ENCODE results near the gene CXCR6. TPM values are rescaled to one million over a fixed set of nuclear protein-coding genes. Genes with fewer than 3 reads are reported as not detected.
A peak's percentile ranks its signal among the peaks of the same experiment; 100 is the strongest.

The CXCR6 gene
- total and polyA plus RNA-seq, 2 of the 13 experiments (the other 11 are each of a cell fraction or from before 2014, with no cell fraction given) = not detected

DNA sequence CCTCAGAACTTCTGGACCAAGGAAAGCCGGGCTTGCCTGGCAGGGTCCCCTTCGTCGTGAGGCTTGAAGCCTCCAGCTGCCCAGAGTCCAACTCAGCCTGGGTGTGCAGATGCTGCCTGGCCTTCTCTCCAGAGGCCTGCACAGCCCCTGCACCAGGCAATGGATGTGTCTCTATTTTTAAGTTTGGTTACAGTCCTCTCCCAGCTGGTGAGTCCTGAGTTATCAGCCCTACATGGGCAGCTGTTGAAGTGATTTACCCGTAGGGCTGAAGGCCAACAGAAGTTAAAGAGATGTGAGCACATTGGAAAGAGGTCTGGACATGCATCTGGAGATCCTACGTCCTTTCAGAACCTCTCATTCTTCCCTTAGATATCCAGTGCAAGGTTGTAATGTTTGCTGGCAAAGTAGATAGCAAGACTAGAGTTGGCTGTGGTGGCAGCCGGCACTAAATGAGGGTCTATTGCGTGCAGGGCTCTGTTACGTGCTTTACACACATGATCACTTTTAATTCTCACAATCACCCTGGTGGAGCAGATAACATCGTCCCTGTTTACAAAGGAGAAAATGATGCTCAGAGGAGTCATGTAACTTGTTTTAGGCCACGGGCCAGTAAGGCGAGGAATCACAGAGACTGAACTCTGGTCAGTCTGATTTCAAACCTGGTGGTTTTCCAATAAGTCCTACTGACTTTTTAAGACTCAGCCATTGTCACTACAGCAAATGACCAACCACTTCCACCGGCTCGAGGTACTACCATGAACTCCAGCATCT lies 42.5 kb downstream of the CXCR6 start:
- Histone ChIP-seq H3K9me3 (ENCODE audit: low read length) (no peaks in the 10 kb centered on the region), H3K27ac (ENCODE audit: extremely low read length, insufficient read depth, low read length) (peak overlapping the region; percentile 61), H3K36me3 (replicated peaks in 1 of 2; ENCODE audit: control insufficient read depth in 1 of 2, insufficient read depth in 2 of 2, low read length in 2 of 2) (peaks cover 3 to 43% of the 10 kb centered on the region in 2 experiments; a peak in 4 of 5 replicates), H3K27me3 (ENCODE audit: control insufficient read depth in 1 of 2, insufficient read depth in 2 of 2, low read length in 2 of 2) (no peaks in the 10 kb centered on the region), H3K4me1 (ENCODE audit: insufficient read depth, low read length) (peaks cover 47% of the 10 kb centered on the region), H3K9ac (ENCODE audit: insufficient read depth, low read depth, low read length) (no peak overlapping the region; the same call in 1 of the 2 replicates), H4K20me1 (ENCODE audit: insufficient read depth, low read length) (no peaks in the 10 kb centered on the region), H3K4me2 (ENCODE audit: low read depth, low read length) (peak overlapping the region; percentile 69), H3K4me3 (replicated peaks in 1 of 3; ENCODE audit: insufficient read depth in 1 of 3, low read depth in 2 of 3, low read length in 3 of 3) (no peak overlapping the region), H2AFZ (ENCODE audit: low read length) (no peak overlapping the region), H3K79me2 (ENCODE audit: insufficient read depth, low read length) (peaks cover 27% of the 10 kb centered on the region)
- ChIA-PET POLR2A (interaction anchor here (1.0 to 2.1 kb wide), 3 partner anchors 9 to 13 kb away, joined by 3 to 11 read pairs (median 7); no protein-coding TSS in a partner anchor), CTCF (ENCODE audit: low intra/inter-chr PET ratio, low total read pairs) (no interaction called here)
- FAIRE-seq (no peak), DNase-seq (ENCODE audit: low spot score) (no peak), ATAC-seq (no peak)
- in situ Hi-C loops (cut with HindIII; ENCODE audit: extremely low pct_ligation_motif_present, low pct_unique_long_range_greater_than_20kb) (no loop called here), intact Hi-C loops (cut with micrococcal nuclease; ENCODE audit: unreplicated experiment) (loop anchor here (1.0 kb wide), 1 partner anchor 10 kb away; the partner anchor contains the start of gene FYCO1)
- TF ChIP-seq CEBPG (CRISPR knock-in tag; IDR thresholded peaks at IDR 0.05) (no peak), PRDM4 (CRISPR knock-in tag; IDR thresholded peaks at IDR 0.05; ENCODE audit: borderline replicate concordance) (no peak), HNF4A (CRISPR knock-in tag; IDR thresholded peaks at IDR 0.05) (no peak), EHMT2 (IDR thresholded peaks at IDR 0.05; ENCODE audit: borderline replicate concordance, low read depth, low read length) (no peak), NFKBIZ (CRISPR knock-in tag; IDR thresholded peaks at IDR 0.05) (0 out of 2 replicates have a peak, but pooled peaks have one; percentile 8), ZNF605 (CRISPR knock-in tag; IDR thresholded peaks at IDR 0.05) (0 out of 2 replicates have a peak, but pooled peaks have one; percentile 28), ZMYM4 (CRISPR knock-in tag; IDR thresholded peaks at IDR 0.05) (no peak), ZNF501 (CRISPR knock-in tag; IDR thresholded peaks at IDR 0.05) (no peak), RFX5 (IDR thresholded peaks at IDR 0.05; ENCODE audit: low read depth, low read length) (no peak), CCDC6 (CRISPR knock-in tag; IDR thresholded peaks at IDR 0.05) (0 out of 2 replicates have a peak, but pooled peaks have one; percentile 6), ZBTB34 (CRISPR knock-in tag; IDR thresholded peaks at IDR 0.05) (peak; percentile 45; the same call in 1 of the 2 replicates)
- TF ChIP-seq, protein P1, sequence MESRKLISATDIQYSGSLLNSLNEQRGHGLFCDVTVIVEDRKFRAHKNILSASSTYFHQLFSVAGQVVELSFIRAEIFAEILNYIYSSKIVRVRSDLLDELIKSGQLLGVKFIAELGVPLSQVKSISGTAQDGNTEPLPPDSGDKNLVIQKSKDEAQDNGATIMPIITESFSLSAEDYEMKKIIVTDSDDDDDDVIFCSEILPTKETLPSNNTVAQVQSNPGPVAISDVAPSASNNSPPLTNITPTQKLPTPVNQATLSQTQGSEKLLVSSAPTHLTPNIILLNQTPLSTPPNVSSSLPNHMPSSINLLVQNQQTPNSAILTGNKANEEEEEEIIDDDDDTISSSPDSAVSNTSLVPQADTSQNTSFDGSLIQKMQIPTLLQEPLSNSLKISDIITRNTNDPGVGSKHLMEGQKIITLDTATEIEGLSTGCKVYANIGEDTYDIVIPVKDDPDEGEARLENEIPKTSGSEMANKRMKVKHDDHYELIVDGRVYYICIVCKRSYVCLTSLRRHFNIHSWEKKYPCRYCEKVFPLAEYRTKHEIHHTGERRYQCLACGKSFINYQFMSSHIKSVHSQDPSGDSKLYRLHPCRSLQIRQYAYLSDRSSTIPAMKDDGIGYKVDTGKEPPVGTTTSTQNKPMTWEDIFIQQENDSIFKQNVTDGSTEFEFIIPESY (CRISPR knock-in tag; IDR thresholded peaks at IDR 0.05) = no peak
- TF ChIP-seq, protein P2, sequence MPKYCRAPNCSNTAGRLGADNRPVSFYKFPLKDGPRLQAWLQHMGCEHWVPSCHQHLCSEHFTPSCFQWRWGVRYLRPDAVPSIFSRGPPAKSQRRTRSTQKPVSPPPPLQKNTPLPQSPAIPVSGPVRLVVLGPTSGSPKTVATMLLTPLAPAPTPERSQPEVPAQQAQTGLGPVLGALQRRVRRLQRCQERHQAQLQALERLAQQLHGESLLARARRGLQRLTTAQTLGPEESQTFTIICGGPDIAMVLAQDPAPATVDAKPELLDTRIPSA (CRISPR knock-in tag; IDR thresholded peaks at IDR 0.05; ENCODE audit: borderline replicate concordance) = no peak
- TF ChIP-seq, protein P3, sequence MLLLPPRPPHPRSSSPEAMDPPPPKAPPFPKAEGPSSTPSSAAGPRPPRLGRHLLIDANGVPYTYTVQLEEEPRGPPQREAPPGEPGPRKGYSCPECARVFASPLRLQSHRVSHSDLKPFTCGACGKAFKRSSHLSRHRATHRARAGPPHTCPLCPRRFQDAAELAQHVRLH (CRISPR knock-in tag; IDR thresholded peaks at IDR 0.05; ENCODE audit: borderline replicate concordance, low read depth) = no peak
- BruUV-seq (replicated peaks) = no TSS peak
- WGBS (ENCODE audit: low lambda C conversion rate) = 76% methylated on average over 13 of the region's 13 CpGs
